OCI-LY3 (cell line): ENCODE measurements around the gene RABL6.

Source experiments
- H2AFZ ChIP-seq: fragments of 200-600, 300-600 bp; shearing (Covaris generic); 2 replicates; pipeline ENCODE4 v1.6.0; 2014; ENCODE audit warnings: antibody characterized with exemption, low read depth, low read length
- H3K27ac ChIP-seq: fragments of 200-600, 300-600 bp; sonication (generic); 2 replicates; pipeline ENCODE4 v1.5.1; 2014; ENCODE audit warnings: mild to moderate bottlenecking, low read length, moderate library complexity, mixed read lengths
- H3K27me3 ChIP-seq: fragments of 200-600, 300-600 bp; sonication (generic); 2 replicates; pipeline ENCODE4 v1.6.1; 2014; ENCODE audit warnings: low read depth, low read length, mixed read lengths
- H3K36me3 ChIP-seq: fragments of 200-600, 300-600 bp; sonication (generic); replicated peaks from 2 replicates; pipeline ENCODE3; 2014; ENCODE audit warnings: low read depth, low read length, mixed read lengths
- H3K4me1 ChIP-seq: fragments of 300-600, 200-600 bp; sonication (generic); 2 replicates; pipeline ENCODE4 v1.6.1; 2014; ENCODE audit warnings: low read length, mixed read lengths
- H3K4me2 ChIP-seq: fragments of 200-600, 300-600 bp; sonication (generic); 2 replicates; pipeline ENCODE4 v1.6.1; 2014; ENCODE audit warnings: low read length, mixed read lengths
- H3K4me3 ChIP-seq: fragments of 300-600, 200-600 bp; sonication (generic); 2 replicates; pipeline ENCODE4 v1.5.1; 2014; ENCODE audit warnings: antibody characterized with exemption, mild to moderate bottlenecking, low read length, moderate library complexity
- H3K79me2 ChIP-seq: fragments of 300-600, 200-600 bp; shearing (Covaris generic); 2 replicates; pipeline ENCODE4 v1.6.1; 2014; ENCODE audit warnings: mild to moderate bottlenecking, low read length, mixed read lengths
- H3K9ac ChIP-seq: fragments of 300-600, 200-600 bp; shearing (Covaris generic); 2 replicates; pipeline ENCODE4 v1.6.0; 2014; ENCODE audit warnings: mild to moderate bottlenecking, low read length, moderate library complexity
- H3K9me3 ChIP-seq: fragments of 200-600, 300-600 bp; shearing (Covaris generic); 2 replicates; pipeline ENCODE4 v1.6.1; 2014; ENCODE audit warnings: low read length, mixed read lengths; ENCODE audit not compliant: insufficient read depth
- H4K20me1 ChIP-seq: fragments of 200-600, 300-600 bp; sonication (generic); 2 replicates; pipeline ENCODE4 v1.6.1; 2016; ENCODE audit warnings: low read length, mixed read lengths; ENCODE audit not compliant: insufficient read depth
- EZH2phosphoT487 ChIP-seq: fragments of 200-600 bp; shearing (Covaris generic); IDR thresholded peaks from 2 replicates; pipeline ENCODE4 v1.6.1; 2018; ENCODE audit warnings: antibody characterized with exemption, mixed run types, low read depth
- TF ChIP-seq, protein P1 (sequence below): fragments of 200-600, 300-600 bp; sonication (generic); IDR thresholded peaks from 2 replicates; pipeline ENCODE4 v1.5.1; 2014; ENCODE audit warnings: antibody characterized with exemption, low read length, low read depth

RABL6 gene

DNA sequence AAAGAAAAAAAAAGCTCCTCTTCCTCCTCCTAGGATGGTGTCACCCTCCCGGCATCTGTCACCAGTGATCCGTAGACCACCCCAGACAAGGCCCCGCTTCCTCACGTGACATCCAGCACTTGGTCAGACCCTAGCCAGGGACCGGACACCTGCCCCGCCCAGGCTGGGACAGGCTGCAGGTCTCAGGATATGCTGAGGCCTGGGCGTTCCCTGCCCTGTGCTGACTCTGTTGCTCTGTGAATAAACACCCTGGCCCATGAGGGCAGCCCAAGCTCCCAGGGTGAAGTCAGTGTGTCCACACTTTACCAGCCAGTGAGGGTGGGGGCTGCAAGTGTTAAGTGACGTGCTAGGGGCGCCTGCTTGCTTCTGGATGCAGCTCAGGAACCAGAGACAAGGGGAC is 52.8 kb downstream of the RABL6 start:
- Histone ChIP-seq H3K4me2 (no peak overlapping the region), H2AFZ (no peak overlapping the region), H3K9ac (no peak overlapping the region), H3K79me2 (peaks cover 17% of the 10 kb centered on the region), H4K20me1 (peaks cover 8% of the 10 kb centered on the region), H3K27ac (no peak overlapping the region), H3K9me3 (no peaks in the 10 kb centered on the region), H3K4me3 (no peak overlapping the region), H3K36me3 (peaks cover 21% of the 10 kb centered on the region), H3K4me1 (peaks cover 4% of the 10 kb centered on the region; the same call in 1 of the 2 replicates), H3K27me3 (no peaks in the 10 kb centered on the region)
- TF ChIP-seq, protein P1, sequence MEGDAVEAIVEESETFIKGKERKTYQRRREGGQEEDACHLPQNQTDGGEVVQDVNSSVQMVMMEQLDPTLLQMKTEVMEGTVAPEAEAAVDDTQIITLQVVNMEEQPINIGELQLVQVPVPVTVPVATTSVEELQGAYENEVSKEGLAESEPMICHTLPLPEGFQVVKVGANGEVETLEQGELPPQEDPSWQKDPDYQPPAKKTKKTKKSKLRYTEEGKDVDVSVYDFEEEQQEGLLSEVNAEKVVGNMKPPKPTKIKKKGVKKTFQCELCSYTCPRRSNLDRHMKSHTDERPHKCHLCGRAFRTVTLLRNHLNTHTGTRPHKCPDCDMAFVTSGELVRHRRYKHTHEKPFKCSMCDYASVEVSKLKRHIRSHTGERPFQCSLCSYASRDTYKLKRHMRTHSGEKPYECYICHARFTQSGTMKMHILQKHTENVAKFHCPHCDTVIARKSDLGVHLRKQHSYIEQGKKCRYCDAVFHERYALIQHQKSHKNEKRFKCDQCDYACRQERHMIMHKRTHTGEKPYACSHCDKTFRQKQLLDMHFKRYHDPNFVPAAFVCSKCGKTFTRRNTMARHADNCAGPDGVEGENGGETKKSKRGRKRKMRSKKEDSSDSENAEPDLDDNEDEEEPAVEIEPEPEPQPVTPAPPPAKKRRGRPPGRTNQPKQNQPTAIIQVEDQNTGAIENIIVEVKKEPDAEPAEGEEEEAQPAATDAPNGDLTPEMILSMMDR, result no peak
- no peak for TF ChIP-seq EZH2phosphoT487

DNA sequence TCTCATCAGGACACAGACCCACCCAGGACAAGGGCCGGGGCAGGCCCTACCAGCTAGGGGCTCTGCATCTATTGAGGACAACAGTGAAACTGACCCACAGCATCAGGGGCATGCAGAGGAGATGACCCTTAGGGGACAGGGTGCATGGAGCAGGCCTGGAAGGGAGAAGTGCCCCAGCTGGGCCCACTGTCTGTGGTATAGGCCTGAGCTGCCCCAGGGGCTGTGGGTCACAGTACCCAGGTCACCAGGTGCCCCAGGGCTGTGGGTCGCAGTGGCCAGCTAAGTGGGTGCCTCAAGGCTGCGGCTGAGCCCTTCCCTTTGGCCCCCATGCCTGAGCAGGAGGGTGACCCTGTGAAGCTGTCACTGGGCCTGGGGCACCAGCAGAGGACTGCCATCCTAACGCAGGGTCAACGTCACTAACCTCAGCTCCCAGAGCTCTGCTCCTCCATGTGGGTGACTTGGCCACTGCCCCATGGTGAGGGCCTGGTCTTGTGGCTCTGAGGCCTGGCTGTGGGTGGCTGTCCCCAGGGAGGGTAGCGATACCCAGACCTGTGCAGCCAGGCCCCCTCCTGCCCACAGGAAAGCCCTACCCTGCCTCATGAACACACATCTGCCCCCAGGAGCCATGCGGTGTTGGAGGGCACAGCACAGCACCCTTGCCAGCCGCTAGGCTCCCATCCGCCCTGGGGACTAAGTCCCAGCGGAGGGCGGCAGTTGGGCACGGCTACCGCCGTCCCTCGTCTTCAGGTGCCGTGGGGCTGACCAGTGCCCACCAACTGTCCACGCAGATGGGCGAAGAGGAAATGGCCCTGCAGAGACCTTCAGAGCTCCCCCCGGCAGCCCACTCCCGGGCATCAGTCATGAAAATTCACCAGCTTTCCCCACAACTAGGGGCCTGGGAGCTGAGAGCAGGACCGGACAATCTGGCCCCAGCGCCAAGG is 53.5 kb downstream of the RABL6 start:
- no peak overlapping the region for H3K4me3 ChIP-seq
- no peaks in the 10 kb centered on the region for H3K27me3 ChIP-seq
- H3K4me2 ChIP-seq, result no peak overlapping the region
- no peaks in the 10 kb centered on the region for H3K9me3 ChIP-seq
- peaks cover 4% of the 10 kb centered on the region; the same call in 1 of the 2 replicates for H3K4me1 ChIP-seq
- no peak overlapping the region for H3K27ac ChIP-seq
- no peak for TF ChIP-seq EZH2phosphoT487
- TF ChIP-seq, protein P1, result no peak
- H3K9ac ChIP-seq, result no peak overlapping the region
- H2AFZ ChIP-seq, result no peak overlapping the region
- H4K20me1 ChIP-seq, result peaks cover 8% of the 10 kb centered on the region
- peaks cover 21% of the 10 kb centered on the region for H3K36me3 ChIP-seq
- peaks cover 23% of the 10 kb centered on the region for H3K79me2 ChIP-seq

DNA sequence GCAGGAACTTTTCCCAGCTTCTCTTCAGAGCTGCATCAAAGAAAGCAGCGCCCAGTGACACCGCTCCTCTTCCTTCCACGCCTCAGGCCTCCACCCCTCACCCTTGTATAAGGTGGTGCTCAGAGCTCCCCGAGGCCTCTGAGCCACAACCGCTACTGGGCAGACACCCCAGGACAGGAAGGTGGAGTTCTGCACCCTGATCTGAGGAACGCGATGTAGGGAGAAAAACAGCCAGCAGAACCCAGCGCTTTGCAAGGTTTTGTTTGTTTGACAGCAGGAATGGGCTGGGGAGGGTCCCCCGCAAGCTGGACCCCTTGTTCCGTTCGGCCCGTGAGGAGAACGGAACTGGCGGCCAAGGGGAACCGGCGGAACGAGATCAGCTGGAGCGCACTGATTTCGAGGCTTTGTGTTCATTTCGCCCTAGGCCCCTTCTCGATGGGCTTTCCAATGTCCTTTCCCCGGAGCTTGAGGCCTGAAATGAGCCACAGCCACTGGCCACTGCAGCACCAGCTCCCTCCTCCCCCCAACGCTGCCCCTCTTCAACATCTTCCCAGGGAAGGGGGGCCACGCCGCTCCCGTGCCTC is 54.2 kb downstream of the RABL6 start:
- peaks cover 5% of the 10 kb centered on the region for H4K20me1 ChIP-seq
- H2AFZ ChIP-seq, result no peak overlapping the region
- no peak overlapping the region for H3K27ac ChIP-seq
- H3K4me2 ChIP-seq, result no peak overlapping the region
- no peak overlapping the region for H3K4me3 ChIP-seq
- H3K9ac ChIP-seq, result no peak overlapping the region
- H3K79me2 ChIP-seq, result peaks cover 27% of the 10 kb centered on the region
- H3K27me3 ChIP-seq, result no peaks in the 10 kb centered on the region
- no peak for TF ChIP-seq EZH2phosphoT487
- TF ChIP-seq, protein P1, result no peak
- peaks cover 21% of the 10 kb centered on the region for H3K36me3 ChIP-seq
- H3K4me1 ChIP-seq, result peaks cover 5% of the 10 kb centered on the region; the same call in 1 of the 2 replicates
- no peaks in the 10 kb centered on the region for H3K9me3 ChIP-seq
